ENCODE results near the gene RANBP1.

DNA sequence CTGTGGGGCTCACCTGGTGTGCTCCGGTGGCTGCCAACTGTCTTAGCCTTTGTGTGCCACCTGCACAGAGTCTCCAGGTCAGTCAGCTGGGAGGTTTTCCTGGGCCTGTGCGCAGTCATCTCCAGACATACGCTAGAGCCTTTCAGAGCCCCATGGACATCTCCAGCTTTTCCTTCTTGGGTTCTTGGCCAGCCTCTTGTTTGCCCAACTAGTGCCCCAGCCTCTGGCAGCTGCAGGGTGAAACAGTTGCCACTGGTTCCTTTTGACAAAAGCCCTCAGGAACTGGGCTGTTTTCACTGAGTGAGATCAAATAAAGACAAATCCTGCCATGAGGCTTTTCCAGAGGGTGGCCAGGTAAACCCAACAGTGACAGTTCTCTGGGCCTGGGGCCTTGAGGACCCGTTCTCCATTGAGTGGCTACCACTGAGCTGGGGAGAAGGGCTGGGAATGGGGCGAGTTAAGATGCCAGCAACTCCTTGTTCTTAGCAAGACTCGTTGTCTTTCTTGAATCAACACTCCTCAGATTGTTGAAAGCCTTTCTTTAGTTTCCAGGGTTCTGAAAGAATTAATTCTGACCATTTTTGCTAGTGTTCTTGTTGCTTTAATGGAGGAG is 16.7 kb upstream of the RANBP1 start:
- TF ChIP-seq, protein P1, sequence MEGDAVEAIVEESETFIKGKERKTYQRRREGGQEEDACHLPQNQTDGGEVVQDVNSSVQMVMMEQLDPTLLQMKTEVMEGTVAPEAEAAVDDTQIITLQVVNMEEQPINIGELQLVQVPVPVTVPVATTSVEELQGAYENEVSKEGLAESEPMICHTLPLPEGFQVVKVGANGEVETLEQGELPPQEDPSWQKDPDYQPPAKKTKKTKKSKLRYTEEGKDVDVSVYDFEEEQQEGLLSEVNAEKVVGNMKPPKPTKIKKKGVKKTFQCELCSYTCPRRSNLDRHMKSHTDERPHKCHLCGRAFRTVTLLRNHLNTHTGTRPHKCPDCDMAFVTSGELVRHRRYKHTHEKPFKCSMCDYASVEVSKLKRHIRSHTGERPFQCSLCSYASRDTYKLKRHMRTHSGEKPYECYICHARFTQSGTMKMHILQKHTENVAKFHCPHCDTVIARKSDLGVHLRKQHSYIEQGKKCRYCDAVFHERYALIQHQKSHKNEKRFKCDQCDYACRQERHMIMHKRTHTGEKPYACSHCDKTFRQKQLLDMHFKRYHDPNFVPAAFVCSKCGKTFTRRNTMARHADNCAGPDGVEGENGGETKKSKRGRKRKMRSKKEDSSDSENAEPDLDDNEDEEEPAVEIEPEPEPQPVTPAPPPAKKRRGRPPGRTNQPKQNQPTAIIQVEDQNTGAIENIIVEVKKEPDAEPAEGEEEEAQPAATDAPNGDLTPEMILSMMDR (IDR thresholded peaks at IDR 0.05), result no peak
- TF ChIP-seq POLR2A (IDR thresholded peaks at IDR 0.05), result no peak

Measured in adrenal gland (tissue), 5 donors.